Left lung (tissue), 10 donors: ENCODE measurements around the gene FBXW9. TPM values are rescaled to one million over a fixed set of nuclear protein-coding genes. Genes with fewer than 3 reads are reported as not detected.
"Not testable (repeated sequence)": the region's sequence is repeated elsewhere in the genome, so short reads cannot be mapped to it uniquely, and the experiment has no call there.

Experiments used
- ATAC-seq: fragments of 200-7000 bp; cut with Tn5 transposase; one replicate; pipeline ENCODE4 v1.9.1; 2020; ENCODE audit warnings: moderate library complexity
- DNase-seq, 4 donors: peaks; one replicate each; pipeline ENCODE4 v3.0.0-alpha.2; 2013 to 2020
- H3K27ac ChIP-seq, 2 donors: fragments of 200-600 bp; sonication (generic) in 1 of 2; one replicate each; pipeline versions ENCODE4 v1.5.0 to v1.8.0; 2020 to 2021
- H3K27me3 ChIP-seq, 2 donors: fragments of 200-600 bp; sonication (generic) in 1 of 2; one replicate each; pipeline versions ENCODE4 v1.5.0 to v1.8.0; 2020 to 2021
- H3K36me3 ChIP-seq, 2 donors: fragments of 200-600 bp; sonication (generic) in 1 of 2; one replicate each; pipeline versions ENCODE4 v1.5.0 to v1.8.0; 2020 to 2021
- H3K4me1 ChIP-seq, 2 donors: fragments of 200-600 bp; one replicate each; pipeline ENCODE4 v1.8.0; 2021
- H3K4me3 ChIP-seq, 2 donors: fragments of 200-600 bp; sonication (generic) in 1 of 2; one replicate each; pipeline versions ENCODE4 v1.5.0 to v1.8.0; 2020 to 2021; ENCODE audit warnings: mild to moderate bottlenecking in 1 of 2
- H3K9me3 ChIP-seq, 2 donors: fragments of 200-600 bp; sonication (generic) in 1 of 2; one replicate each; pipeline versions ENCODE4 v1.5.0 to v1.8.0; 2020 to 2021
- intact Hi-C, 2 donors: fragments of 100-400 bp; cut with DNase I; formaldehyde crosslinking; loops; one replicate each; pipeline versions ENCODE4 v1.11.2 to v1.14.2; 2022
- polyA plus RNA-seq, 6 donors: library from polyadenylated mRNA; unstranded; fragments of 120-200 nt; gene quantifications; one replicate each; pipeline ENCODE4 v1.2.1, GENCODE V29; 2013; ENCODE audit not compliant: insufficient read length in 6 of 6
- total RNA-seq, 2 donors: library from RNA; stranded (reverse); fragmentation: NEBNext Ultra II Directional; extraction: Animal tissue kit (Norgen Biotek cat#: 25700); gene quantifications; one replicate each; pipeline ENCODE4 v1.2.1, GENCODE V29; 2021
- TF ChIP-seq, protein P1 (sequence below), 2 donors: fragments of 200-600 bp; sonication (generic) in 1 of 2; IDR thresholded peaks; one replicate each; pipeline versions ENCODE4 v1.5.0 to v1.8.0; 2021; ENCODE audit warnings: antibody characterized with exemption in 2 of 2
- donor health status: DM: no; HTN: yes; CAD: no.
- donor health status: DM: no; HTN: no; CAD: no.

FBXW9 gene
- total and polyA plus RNA-seq, 8 donors = 6.0 to 13.1 (median 10.5) TPM

DNA sequence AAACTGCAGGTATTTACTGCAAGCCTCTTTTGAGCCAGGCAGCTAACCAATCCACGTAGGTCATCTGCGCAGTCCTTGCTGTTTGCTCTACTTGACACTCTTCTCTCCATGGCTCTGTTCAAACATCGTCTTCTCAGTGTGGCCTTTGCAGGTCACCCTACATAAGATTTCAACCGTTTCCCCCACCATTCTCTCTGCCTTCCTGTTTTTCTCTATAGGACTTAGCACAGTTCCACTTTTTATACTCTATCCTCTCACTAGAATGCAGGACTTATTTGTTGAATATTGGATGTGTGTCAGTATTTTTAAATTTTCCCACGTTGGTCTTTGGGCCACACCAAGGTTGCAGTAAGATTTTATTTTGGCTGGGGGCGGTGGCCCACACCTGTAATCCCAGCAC lies 1.7 kb upstream of the FBXW9 start:
- Histone ChIP-seq H3K27ac (no peak overlapping the region), H3K4me3 (no peak overlapping the region), H3K36me3 (peaks cover 0 to 45% of the 10 kb centered on the region in 2 donors), H3K27me3 (no peaks in the 10 kb centered on the region), H3K9me3 (no peaks in the 10 kb centered on the region), H3K4me1 (peaks cover 9 to 27% of the 10 kb centered on the region in 2 donors)
- TF ChIP-seq, protein P1, sequence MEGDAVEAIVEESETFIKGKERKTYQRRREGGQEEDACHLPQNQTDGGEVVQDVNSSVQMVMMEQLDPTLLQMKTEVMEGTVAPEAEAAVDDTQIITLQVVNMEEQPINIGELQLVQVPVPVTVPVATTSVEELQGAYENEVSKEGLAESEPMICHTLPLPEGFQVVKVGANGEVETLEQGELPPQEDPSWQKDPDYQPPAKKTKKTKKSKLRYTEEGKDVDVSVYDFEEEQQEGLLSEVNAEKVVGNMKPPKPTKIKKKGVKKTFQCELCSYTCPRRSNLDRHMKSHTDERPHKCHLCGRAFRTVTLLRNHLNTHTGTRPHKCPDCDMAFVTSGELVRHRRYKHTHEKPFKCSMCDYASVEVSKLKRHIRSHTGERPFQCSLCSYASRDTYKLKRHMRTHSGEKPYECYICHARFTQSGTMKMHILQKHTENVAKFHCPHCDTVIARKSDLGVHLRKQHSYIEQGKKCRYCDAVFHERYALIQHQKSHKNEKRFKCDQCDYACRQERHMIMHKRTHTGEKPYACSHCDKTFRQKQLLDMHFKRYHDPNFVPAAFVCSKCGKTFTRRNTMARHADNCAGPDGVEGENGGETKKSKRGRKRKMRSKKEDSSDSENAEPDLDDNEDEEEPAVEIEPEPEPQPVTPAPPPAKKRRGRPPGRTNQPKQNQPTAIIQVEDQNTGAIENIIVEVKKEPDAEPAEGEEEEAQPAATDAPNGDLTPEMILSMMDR (IDR thresholded peaks at IDR 0.05) = no peak
- no peak for DNase-seq
- no peak for ATAC-seq
- intact Hi-C loops = no loop called here

DNA sequence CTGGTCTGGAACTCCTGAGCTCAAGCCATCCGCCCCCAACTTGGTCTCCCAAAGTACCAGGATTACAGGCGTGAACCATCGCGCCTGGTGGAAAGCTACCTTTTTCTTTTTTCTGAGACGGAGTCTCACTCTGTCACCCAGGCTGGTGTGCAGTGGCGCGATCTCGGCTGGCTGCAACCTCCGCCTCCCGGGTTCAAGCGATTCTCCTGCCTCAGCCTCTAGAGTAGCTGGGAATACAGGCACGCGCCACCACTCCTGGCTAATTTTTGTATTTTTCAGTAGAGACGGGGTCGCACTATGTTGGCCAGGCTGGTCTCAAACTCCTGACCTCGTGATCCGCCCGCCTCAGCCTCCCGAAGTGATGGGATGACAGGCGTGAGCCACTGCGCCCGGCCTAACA lies 994 bp upstream of the FBXW9 start:
- Histone ChIP-seq H3K4me1 (peaks cover 9 to 27% of the 10 kb centered on the region in 2 donors), H3K27ac (peak overlapping the region in 1 of 2 donors; percentile 94), H3K36me3 (peaks cover 0 to 38% of the 10 kb centered on the region in 2 donors), H3K4me3 (peak overlapping the region in 1 of 2 donors; percentile 87)
- ATAC-seq, H3K9me3 ChIP-seq, DNase-seq, H3K27me3 ChIP-seq, intact Hi-C loops: not testable (repeated sequence)

DNA sequence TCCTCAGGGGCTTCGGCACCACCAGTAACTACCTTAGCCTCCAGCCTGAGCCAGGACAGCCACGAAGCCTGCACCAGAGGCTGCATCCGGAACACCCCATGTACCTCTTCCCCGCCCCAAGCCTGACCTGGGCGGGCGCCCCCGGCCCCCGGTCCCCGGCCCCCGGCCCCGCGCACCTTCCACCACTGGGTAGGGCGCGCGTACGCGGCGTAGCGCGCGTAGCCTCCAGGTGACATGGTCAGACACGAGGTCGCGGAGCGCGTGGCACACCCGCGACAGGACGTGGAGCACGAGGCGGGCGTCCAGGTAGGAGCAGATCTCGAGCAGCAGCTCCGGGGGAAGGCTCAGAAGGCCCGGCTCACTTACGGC lies 450 bp downstream of the FBXW9 start:
- ATAC-seq (peak; percentile 14), DNase-seq (peak in 1 of 4 donors; percentile 78)
- Histone ChIP-seq H3K4me3 (peak overlapping the region; percentile 71 to 87), H3K4me1 (peaks cover 9 to 27% of the 10 kb centered on the region in 2 donors), H3K9me3 (no peaks in the 10 kb centered on the region), H3K36me3 (peaks cover 0 to 29% of the 10 kb centered on the region in 2 donors), H3K27me3 (no peaks in the 10 kb centered on the region), H3K27ac (peak overlapping the region in 1 of 2 donors; percentile 94)
- TF ChIP-seq, protein P1 (IDR thresholded peaks at IDR 0.05) = no peak
- intact Hi-C loops = no loop called here

DNA sequence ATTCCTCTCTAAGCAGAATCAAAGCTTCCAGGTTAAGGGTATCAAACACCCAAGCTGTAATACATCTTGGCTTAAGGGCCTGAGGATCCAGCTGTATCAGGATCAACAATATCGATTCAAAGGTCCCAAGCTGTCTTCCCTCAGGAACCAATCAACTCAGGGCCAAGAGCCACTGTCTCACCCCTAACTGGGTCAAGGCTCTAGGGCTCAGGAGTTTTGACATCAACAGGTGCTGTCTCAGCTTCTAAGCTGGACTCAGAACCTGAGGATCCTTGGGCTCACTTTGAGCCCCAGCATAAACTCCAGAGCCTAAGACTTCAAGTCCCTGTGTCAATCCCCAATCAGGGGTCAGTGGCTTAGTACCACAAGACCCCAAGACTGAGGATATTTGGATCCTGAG lies 917 bp downstream of the FBXW9 start:
- ATAC-seq (no peak), DNase-seq (no peak)
- Histone ChIP-seq H3K36me3 (peaks cover 0 to 25% of the 10 kb centered on the region in 2 donors), H3K27me3 (no peaks in the 10 kb centered on the region), H3K27ac (no peak overlapping the region), H3K4me1 (peaks cover 9 to 27% of the 10 kb centered on the region in 2 donors), H3K4me3 (peak overlapping the region; percentile 71 to 87), H3K9me3 (no peaks in the 10 kb centered on the region)
- TF ChIP-seq, protein P1 (IDR thresholded peaks at IDR 0.05) = no peak
- intact Hi-C loops = no loop called here

DNA sequence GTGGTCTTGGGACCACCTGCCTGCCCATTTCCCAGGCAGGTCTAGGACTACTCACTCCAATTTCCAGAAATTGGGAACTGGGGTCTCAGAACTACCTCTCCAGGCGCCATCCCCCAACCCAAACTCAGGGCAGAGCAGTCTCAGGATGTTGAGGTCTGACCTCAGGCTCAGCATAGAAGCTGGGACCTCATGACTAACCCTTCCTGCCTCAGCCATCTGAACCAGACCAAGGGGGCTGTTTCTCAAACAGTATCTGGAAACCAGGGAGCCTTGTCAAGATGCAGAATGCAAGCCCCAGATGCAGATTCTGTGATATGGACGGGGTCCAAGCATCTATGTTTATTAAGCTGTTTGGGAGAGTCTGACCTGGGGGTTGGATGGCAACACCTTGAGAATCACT lies 1.3 kb downstream of the FBXW9 start:
- no peak overlapping the region for H3K4me3 ChIP-seq
- H3K36me3 ChIP-seq = peaks cover 0 to 21% of the 10 kb centered on the region in 2 donors
- no peaks in the 10 kb centered on the region for H3K9me3 ChIP-seq
- ATAC-seq = no peak
- intact Hi-C loops = no loop called here
- no peaks in the 10 kb centered on the region for H3K27me3 ChIP-seq
- DNase-seq = no peak
- H3K27ac ChIP-seq = no peak overlapping the region
- TF ChIP-seq, protein P1 (IDR thresholded peaks at IDR 0.05) = no peak
- H3K4me1 ChIP-seq = peaks cover 9 to 27% of the 10 kb centered on the region in 2 donors

DNA sequence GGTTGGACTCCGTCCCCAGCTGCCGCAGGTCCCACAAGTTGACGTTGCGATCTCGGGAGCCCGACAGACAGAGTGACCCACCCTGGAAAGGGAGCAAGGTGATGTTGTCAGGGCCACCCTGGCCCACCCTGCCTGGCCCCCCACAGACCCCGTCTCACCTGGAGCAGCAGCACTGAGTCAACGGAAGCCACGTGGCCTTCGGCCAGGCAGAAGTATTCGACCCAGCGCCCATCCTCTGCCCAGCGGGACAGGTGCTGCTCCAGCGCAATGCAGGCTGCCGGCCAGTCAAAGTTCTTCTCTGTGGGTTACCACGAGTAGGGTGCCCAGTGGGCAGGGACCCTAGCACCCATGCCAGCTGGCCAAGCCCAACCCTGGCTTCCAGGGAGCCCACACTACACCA lies 1.8 kb downstream of the FBXW9 start:
- intact Hi-C loops = no loop called here

More for the DNA sequence above, 1.8 kb downstream of the FBXW9 start:
- Histone ChIP-seq H3K36me3 (peaks cover 0 to 18% of the 10 kb centered on the region in 2 donors), H3K27ac (no peak overlapping the region), H3K4me1 (peaks cover 9 to 27% of the 10 kb centered on the region in 2 donors), H3K4me3 (no peak overlapping the region), H3K9me3 (no peaks in the 10 kb centered on the region), H3K27me3 (no peaks in the 10 kb centered on the region)
- TF ChIP-seq, protein P1 (IDR thresholded peaks at IDR 0.05) = no peak
- no peak for ATAC-seq
- peak in 1 of 4 donors; percentile 65 for DNase-seq
